Measurements from ENCODE around the gene IL4. TPM values are rescaled to one million over a fixed set of nuclear protein-coding genes. Genes with fewer than 3 reads are reported as not detected.

The IL4 gene
- total and polyA plus RNA-seq, 2 of the 13 experiments (the other 11 are each of a cell fraction or from before 2014, with no cell fraction given): not detected

- peaks cover 0 to 9% of the 10 kb centered on the region in 2 experiments; a peak in 2 of 5 replicates for H3K36me3 ChIP-seq (replicated peaks in 1 of 2; ENCODE audit: control insufficient read depth in 1 of 2, insufficient read depth in 2 of 2, low read length in 2 of 2)
- ChIA-PET CTCF (ENCODE audit: low intra/inter-chr PET ratio, low total read pairs) (no interaction called here), POLR2A (no interaction called here)
- no peak overlapping the region for H3K9ac ChIP-seq (ENCODE audit: insufficient read depth, low read depth, low read length)
- no peak for ATAC-seq
- WGBS (ENCODE audit: low lambda C conversion rate): 93% methylated on average over 1 of the region's 1 CpG
- no peaks in the 10 kb centered on the region for H3K27me3 ChIP-seq (ENCODE audit: control insufficient read depth in 1 of 2, insufficient read depth in 2 of 2, low read length in 2 of 2)
- H3K4me1 ChIP-seq (ENCODE audit: insufficient read depth, low read length): no peaks in the 10 kb centered on the region
- intact Hi-C loops (cut with micrococcal nuclease; ENCODE audit: unreplicated experiment) (no loop called here), in situ Hi-C loops (cut with HindIII; ENCODE audit: extremely low pct_ligation_motif_present, low pct_unique_long_range_greater_than_20kb) (no loop called here)
- H3K4me3 ChIP-seq (replicated peaks in 1 of 3; ENCODE audit: insufficient read depth in 1 of 3, low read depth in 2 of 3, low read length in 3 of 3): no peak overlapping the region
- no peaks in the 10 kb centered on the region for H3K9me3 ChIP-seq (ENCODE audit: low read length)
- TF ChIP-seq ZNF20 (CRISPR knock-in tag; IDR thresholded peaks at IDR 0.05) (no peak), IRX3 (CRISPR knock-in tag; IDR thresholded peaks at IDR 0.05; ENCODE audit: borderline replicate concordance, low read depth) (no peak), ZBTB20 (CRISPR knock-in tag; IDR thresholded peaks at IDR 0.05; ENCODE audit: borderline replicate concordance, low read depth) (no peak), RORA (CRISPR knock-in tag; IDR thresholded peaks at IDR 0.05) (no peak), TCF12 (IDR thresholded peaks at IDR 0.05) (no peak), TCF12 (CRISPR knock-in tag; IDR thresholded peaks at IDR 0.05) (no peak), SP2 (CRISPR knock-in tag; IDR thresholded peaks at IDR 0.05) (no peak), ZNF574 (CRISPR knock-in tag; IDR thresholded peaks at IDR 0.05) (no peak), ZNF777 (CRISPR knock-in tag; IDR thresholded peaks at IDR 0.05) (no peak), GATAD1 (CRISPR knock-in tag; IDR thresholded peaks at IDR 0.05) (no peak), GLMP (CRISPR knock-in tag; IDR thresholded peaks at IDR 0.05; ENCODE audit: borderline replicate concordance) (no peak), ZNF740 (CRISPR knock-in tag; IDR thresholded peaks at IDR 0.05) (no peak), MEIS2 (CRISPR knock-in tag; IDR thresholded peaks at IDR 0.05) (no peak), FOXJ3 (CRISPR knock-in tag; IDR thresholded peaks at IDR 0.05; ENCODE audit: borderline replicate concordance) (no peak)
- TF ChIP-seq, protein P1, sequence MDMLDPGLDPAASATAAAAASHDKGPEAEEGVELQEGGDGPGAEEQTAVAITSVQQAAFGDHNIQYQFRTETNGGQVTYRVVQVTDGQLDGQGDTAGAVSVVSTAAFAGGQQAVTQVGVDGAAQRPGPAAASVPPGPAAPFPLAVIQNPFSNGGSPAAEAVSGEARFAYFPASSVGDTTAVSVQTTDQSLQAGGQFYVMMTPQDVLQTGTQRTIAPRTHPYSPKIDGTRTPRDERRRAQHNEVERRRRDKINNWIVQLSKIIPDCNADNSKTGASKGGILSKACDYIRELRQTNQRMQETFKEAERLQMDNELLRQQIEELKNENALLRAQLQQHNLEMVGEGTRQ (IDR thresholded peaks at IDR 0.05; ENCODE audit: low read depth, low read length): no peak
- TF ChIP-seq, protein P1 (CRISPR knock-in tag; IDR thresholded peaks at IDR 0.05; ENCODE audit: borderline replicate concordance): no peak
- TF ChIP-seq, protein P2, sequence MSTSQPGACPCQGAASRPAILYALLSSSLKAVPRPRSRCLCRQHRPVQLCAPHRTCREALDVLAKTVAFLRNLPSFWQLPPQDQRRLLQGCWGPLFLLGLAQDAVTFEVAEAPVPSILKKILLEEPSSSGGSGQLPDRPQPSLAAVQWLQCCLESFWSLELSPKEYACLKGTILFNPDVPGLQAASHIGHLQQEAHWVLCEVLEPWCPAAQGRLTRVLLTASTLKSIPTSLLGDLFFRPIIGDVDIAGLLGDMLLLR (CRISPR knock-in tag; IDR thresholded peaks at IDR 0.05): no peak
- TF ChIP-seq, protein P3, sequence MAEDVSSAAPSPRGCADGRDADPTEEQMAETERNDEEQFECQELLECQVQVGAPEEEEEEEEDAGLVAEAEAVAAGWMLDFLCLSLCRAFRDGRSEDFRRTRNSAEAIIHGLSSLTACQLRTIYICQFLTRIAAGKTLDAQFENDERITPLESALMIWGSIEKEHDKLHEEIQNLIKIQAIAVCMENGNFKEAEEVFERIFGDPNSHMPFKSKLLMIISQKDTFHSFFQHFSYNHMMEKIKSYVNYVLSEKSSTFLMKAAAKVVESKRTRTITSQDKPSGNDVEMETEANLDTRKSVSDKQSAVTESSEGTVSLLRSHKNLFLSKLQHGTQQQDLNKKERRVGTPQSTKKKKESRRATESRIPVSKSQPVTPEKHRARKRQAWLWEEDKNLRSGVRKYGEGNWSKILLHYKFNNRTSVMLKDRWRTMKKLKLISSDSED (CRISPR knock-in tag; IDR thresholded peaks at IDR 0.05): no peak
- no peak overlapping the region for H3K27ac ChIP-seq (ENCODE audit: extremely low read length, insufficient read depth, low read length)
- no peak overlapping the region for H2AFZ ChIP-seq (ENCODE audit: low read length)
- no peaks in the 10 kb centered on the region for H4K20me1 ChIP-seq (ENCODE audit: insufficient read depth, low read length)
- H3K79me2 ChIP-seq (ENCODE audit: insufficient read depth, low read length): no peaks in the 10 kb centered on the region
- no peak for DNase-seq (ENCODE audit: low spot score)
- H3K4me2 ChIP-seq (ENCODE audit: low read depth, low read length): no peak overlapping the region
- BruUV-seq (replicated peaks): no TSS peak
- FAIRE-seq: no peak
Measured at GRCh38 chr5:132704875-132705274, 31.1 kb downstream of the IL4 start.

Data from HepG2 (cell line).